Stimulated activated CD4-positive, alpha-beta T cell treated with anti-CD3 and anti-CD28 coated beads, Interleukin-4, amount 100 ng/mL, for 4 hours (primary cell): ENCODE data around the gene RILP.

Experiments used
- DNase-seq, 2 experiments: peaks; one replicate each; pipeline ENCODE4 v3.0.0-alpha.2; 2020

Gene RILP

DNA sequence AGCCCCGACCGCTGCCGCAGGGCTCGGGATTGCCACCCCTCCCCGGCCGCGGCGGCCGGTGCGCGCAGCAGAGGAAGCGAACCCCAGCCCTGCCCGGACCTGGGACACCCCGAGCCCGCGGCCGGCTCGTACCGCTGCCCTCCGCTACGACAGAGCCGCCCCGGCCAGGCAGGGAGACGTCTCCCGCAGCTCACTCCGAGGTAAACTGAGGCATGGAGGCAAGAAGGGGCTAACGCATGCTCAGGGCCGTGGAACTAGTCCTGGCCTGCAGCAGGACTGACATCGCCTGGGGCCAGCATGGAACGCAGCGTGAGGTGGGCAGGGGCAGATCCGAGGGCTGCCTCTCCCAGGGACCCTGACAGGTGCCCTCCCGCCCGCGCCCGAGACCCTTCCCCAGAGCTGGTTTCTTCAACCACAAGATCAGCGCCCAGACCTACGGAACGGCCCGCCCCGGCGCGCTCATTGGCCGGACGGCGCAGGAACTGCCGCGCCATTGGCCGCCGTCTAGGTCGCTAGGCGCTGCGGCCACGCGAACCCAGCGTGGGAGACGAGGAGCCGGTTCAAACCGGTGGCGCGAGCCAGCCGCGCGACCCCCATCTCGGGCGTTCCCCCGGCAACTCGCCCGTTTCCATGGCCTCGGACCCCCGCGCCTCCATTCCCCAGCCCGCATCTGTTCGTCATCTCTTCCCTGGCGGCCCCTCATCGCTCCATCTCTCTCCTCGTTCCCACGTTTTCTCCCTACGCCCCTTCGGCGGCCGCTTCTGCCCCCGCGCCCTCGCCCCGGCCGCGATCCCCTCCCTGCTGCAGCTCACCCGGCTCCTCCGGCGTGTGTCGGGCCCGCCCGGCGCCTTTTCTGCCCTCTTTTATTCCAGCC, 21.4 kb downstream of the RILP start, which contains the start of gene SLC43A2:
TSS of gene SLC43A2 (minus strand) at position 853 of the 874 bp plus-strand sequence. CDS start 960 bp downstream, outside the sequence.
- peak; percentile 71 to 77 for DNase-seq

DNA sequence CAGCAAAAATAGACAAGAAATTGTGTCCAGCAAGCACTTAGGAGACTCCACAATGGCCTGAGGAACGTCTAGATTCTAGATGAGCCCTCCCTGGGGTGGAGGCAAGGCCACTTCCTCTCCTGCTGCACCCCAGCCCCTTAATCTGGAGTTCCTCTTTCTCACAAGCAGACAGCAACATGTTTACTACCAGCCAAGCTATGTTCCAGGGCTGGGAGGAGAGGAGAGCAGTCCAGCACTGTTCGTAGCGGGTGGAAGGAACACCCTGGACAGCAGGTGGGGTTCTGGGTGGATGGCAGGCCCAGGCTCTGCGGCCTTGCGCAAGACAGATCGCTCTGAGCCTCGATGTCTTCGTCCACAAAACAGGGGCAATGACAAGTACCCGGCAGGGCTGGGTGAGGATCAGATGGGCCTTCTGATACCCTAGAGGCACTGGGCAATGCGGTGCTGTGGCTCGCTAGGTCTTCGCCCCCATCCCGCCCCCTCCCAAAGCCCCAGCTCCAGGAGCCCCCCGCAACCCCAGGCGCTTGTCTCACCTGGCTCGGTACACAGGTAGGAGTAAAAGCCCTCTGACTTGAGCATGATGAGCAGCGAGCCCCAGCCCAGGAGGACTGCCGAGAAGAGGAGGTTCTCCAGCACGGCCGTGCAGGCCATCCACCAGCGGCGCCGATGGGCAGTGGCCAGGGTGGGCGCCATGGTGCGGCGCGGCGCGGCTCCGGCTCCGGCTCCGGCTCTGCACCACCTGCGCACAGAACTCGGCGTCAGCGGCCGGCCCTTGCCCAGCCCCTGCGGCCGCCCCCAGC, 22.3 kb downstream of the RILP start:
- DNase-seq = no peak

GRCh38 chr17:1626333-1626732, 23.3 kb downstream of the RILP start:
- no peak for DNase-seq

DNA sequence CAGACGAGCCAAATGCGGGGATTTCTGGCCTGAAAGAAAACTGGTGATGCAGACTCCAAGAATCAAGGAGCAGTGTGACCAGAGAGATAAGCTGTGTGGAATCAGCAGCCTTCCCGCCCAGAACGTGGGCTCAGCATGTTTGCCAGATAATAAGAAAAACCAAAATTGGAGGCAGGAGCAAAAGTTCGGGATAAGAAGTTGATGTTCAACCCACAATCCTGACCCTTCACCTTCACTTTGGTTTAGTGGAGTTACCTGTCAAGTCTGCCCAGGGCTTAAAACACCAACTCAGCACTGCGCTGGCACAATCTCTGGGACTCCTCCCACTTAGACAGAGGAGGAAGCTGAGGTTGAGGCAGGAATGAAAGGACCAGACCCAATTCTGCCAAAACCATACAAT, 24.1 kb downstream of the RILP start:
- DNase-seq = no peak

DNA sequence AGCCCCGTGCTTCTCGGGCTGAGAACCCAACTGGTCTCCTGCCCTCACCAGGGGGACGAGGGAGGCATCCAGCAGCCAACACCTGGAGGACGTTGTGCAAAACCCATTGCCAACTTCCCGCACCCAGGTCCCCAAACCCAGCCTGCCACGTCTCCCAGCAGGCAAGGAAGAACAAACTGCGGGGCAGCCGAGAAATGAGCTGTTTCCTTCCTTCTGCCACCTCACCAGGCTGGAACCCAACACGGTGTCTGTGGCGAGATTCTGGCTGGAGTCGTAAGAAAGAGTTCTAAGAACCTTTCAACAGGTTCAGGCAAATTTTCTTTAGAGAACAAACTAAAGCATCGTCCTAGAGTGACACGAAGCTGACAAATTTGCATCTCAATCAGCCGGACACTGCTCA, 24.6 kb downstream of the RILP start:
- no peak for DNase-seq

DNA sequence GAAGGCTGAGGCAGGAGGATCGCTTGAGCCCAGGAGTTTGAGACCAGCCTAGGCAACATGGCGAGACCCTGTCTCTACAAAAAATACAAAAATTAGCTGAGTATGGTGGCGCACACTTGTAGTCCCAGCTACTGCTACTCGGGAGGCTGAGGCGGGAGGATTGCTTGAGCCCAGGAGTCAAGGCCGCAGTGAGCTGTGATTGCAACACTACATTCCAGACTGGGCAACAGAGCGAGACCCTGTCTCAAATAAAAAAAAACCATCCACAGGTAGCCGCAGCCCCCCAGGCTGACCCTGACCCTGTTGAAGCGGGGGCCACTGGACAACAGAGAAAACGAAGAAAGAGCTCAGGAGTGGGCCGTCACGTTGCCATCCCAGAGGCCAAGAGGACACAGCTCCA, 25.0 kb downstream of the RILP start:
- no peak for DNase-seq

GRCh38 chr17:1623057-1623630, 26.5 kb downstream of the RILP start:
- DNase-seq = no peak

DNA sequence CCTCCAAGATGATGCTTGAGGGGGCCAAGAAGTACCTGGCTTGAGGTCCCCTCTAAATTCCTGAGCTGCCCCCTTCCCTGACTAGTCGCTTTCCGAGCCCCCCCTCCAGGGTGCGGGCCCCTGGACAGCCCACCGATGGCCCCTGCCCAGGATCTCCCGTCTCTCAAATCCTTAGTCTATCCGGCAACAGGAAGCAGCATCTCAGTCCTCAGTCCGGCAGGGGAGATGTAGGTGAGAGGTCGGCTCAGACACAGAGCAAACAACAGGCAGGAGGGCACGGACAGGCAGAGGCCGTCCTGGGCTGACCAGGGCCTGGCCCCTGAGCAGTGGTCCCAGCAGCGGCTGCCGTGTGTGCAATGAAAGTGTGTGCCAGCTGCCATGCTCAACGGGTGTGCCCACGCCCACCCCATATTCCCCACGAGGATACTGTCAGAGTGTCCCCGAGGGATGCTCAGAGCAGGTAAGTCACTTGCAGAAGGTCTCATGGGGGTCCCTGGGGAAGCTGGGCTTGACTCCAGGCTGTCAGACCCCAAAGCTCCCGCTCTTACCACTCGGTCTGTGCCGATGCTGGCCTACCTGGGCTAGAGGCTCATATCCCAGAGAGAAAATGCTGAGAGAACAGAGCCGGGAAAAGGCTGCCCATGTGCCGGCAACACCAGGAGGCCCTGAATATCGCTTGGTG, 28.3 kb downstream of the RILP start:
- DNase-seq = no peak

DNA sequence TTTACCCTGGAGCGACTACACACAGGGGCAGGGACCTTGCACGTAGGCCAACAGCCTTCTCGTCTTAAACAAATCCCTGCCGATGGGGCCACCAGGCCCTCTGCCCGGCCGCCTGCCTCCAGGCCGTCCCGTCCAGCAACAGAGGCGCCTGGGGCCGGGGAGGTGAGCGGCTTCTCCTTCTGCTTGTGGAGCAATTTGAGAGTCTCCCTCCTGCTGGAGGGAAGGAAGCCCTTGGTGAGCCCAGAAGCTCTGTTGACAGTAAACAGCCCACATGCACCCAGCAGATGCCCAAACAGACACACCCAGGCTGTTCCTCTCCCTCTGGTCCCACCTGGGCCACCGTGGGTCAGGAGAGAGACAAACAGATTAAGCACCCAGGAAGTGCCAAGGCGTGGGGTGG, 29.2 kb downstream of the RILP start:
- DNase-seq = no peak

GRCh38 chr17:1617620-1618174, 32.0 kb downstream of the RILP start:
- no peak for DNase-seq

DNA sequence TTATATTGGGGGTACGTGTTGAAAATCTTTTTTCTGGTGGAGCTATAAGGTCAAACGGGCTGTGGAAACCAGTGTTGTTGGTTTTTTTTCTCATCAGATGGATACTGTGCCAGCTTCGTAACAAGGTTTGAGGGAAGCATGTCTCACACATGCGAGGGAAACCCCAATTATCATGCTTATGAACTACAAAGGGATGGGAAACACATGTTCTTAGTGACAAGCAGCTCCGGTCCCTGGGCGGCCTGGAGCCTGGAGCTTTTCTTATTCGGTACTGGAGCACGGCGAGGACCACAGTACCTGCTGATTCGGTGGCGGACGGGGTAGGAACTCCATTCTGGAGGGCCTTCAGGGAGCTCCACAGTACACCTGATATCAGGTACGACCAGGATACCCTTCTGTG, 33.6 kb downstream of the RILP start:
- DNase-seq = no peak

- DNase-seq = no peak
These were observed 37.3 kb downstream of the RILP start for GRCh38 chr17:1612400-1612799.

- no peak for DNase-seq
These were observed 38.0 kb downstream of the RILP start for GRCh38 chr17:1611715-1612114.

DNA sequence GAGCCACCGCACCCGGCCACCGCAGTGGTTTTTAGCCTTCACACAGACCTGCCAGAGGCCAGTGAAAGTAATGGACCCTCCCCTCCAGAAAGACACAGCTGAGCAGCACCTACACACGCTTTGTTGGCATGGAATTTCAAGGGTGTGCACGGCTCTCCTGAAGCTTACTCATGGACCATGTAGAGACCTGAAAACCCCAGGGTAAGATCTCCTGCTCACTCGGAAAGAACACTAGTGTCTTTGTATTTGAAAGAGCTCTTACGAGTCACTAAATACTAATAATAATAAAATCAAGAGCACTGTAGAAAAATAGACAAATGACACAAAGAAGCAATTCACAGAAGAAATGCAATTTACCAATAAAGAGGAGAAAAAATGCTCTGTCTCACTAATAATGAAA, 41.0 kb downstream of the RILP start:
- no peak for DNase-seq

GRCh38 chr17:1607971-1608320, 41.7 kb downstream of the RILP start:
- DNase-seq = no peak

- no peak for DNase-seq
These were observed 43.2 kb downstream of the RILP start for GRCh38 chr17:1606352-1606985.

DNA sequence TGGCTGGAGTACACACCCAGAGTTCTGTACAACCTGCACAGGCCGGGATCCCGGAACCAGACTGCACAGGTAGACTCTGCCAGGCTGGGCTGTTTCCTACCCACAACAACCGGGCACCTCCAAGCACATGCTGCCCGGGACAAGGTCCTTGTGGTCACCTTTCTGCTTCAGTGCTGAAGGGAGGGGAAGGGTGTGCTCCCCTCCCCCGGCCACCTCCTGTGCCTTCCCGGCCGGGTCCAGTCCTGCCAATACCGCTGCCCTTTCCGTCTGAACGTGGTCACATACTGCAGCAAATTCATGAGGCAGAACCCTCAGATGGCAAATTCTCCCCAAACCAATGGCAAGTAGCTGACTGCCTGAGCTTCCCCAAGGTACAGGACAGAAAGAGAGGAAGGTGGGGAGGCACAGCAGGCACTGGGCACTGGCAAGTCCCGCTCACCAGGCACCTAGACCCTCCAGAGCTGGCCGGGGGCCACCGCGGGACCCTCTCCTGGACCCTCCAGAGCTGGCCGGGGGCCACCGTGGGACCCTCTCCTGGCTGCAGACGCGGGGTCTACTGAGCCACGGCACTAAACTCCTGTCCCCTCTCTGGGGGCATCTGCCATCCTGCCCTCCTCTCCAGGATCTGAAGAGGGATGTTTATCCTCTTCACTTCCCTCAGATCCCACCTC, 43.9 kb downstream of the RILP start:
- DNase-seq = no peak

DNA sequence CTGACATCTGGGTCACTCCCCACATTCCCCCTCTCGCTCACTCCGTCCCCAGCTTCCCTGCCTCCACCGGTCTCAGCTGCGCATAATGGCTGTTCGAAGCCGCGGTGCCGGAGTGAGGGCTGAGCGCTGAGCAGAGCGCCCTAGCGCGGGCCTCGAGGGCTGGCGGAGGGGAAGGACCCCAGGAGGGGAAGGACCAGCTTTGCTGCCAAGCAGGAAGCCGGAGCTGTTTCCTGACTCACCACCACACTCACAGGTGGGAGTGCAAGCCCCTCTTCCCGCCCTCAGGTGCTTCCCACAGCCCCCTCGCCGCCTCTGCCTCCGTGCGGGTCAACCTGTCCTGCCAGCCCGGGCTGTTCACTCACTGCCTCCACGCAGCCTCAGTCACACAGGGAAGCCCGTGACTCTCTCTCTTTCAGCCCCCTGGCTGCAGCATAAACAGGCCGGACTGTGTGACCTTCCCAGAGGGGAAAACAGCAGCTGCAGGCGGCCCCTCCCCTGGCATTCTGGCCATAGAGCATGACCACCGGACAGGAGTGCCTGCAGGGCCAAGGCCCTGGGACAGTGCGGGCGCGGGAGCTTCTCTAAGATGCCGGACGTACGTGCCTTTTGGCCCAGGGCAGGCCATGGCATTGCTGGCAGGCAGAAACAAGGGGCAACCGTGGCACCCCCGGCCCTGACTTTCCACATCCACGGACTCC, 44.7 kb downstream of the RILP start:
- no peak for DNase-seq

GRCh38 chr17:1601571-1601970, 48.1 kb downstream of the RILP start:
- DNase-seq = no peak

DNA sequence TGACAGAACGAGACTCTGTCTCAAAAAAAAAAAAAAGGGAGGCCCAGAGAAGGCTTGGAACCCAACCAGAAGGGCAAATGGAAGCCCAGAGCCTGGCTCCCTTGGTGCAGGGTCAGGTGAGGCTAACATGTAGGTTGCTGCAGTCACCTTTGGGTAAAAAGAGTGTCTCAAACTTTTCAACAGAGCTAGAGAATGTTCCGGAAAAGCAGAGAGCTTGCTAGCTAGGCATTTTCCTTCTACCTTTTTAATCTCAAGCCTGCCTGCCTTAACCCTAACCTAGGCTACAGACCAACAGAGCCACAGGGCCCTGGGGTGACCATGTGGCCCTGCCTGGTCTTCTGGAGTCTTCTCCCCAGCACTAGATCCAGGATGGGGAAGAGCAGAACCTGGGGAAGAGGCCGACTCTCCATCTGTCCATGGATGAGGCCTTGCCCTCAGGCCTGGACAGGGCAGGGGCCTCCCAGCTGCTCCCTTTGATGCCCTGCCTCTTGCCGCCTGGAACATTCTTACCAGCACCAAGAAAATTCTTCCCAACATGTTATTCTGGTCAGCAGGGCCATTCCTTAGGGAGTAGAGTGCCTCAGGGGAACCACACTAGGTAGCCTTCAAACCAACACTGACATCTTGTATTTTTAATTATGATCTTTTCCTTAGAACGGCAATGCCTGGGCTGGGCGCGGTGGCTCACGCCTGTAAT, 51.1 kb downstream of the RILP start:
- DNase-seq = no peak
